Activated CD4-positive, alpha-beta memory T cell treated with anti-CD3 and anti-CD28 coated beads for 36 hours (primary cell): ENCODE measurements around the gene NANOG. TPM values are rescaled to one million over a fixed set of nuclear protein-coding genes. Genes with fewer than 3 reads are reported as not detected.
"Not testable (repeated sequence)": the region's sequence is repeated elsewhere in the genome, so short reads cannot be mapped to it uniquely, and the experiment has no call there.

Experiments used
- CTCF ChIA-PET: fragments of 350-600 bp; sonication (Branson Sonifier 250); formaldehyde crosslinking; loops from one replicate; lab custom pipeline; 2021; ENCODE audit warnings: antibody characterized with exemption, inconsistent platforms; lab: Charles Lee
- POLR2A ChIA-PET: fragments of 350-600 bp; sonication (Branson Sonifier 250); formaldehyde crosslinking; loops from one replicate; lab custom pipeline; 2021; ENCODE audit warnings: antibody characterized with exemption; lab: Charles Lee
- DNase-seq: peaks from one replicate; pipeline ENCODE4 v3.0.0-alpha.2; 2020
- H3K27ac Mint-ChIP-seq: one replicate; pipeline ENCODE4 v1.8.0; 2021; ENCODE audit warnings: mixed read lengths
- H3K27me3 Mint-ChIP-seq: one replicate; pipeline ENCODE4 v1.8.0; 2021; ENCODE audit warnings: mixed read lengths
- H3K36me3 Mint-ChIP-seq: one replicate; pipeline ENCODE4 v1.8.0; 2021; ENCODE audit warnings: mixed read lengths
- H3K4me1 Mint-ChIP-seq: one replicate; pipeline ENCODE4 v1.8.0; 2021; ENCODE audit warnings: low read depth, mixed read lengths
- H3K4me3 Mint-ChIP-seq: one replicate; pipeline ENCODE4 v1.8.0; 2021; ENCODE audit warnings: mild to moderate bottlenecking, mixed read lengths
- H3K9me3 Mint-ChIP-seq: one replicate; pipeline ENCODE4 v1.8.0; 2021; ENCODE audit warnings: mixed read lengths
- intact Hi-C: fragments of 100-400 bp; cut with micrococcal nuclease; formaldehyde crosslinking; loops from one replicate; pipeline ENCODE4 v1.15.1; 2023
- total RNA-seq, 2 experiments: library from RNA; stranded (reverse); gene quantifications; one replicate each; pipeline ENCODE4 v1.2.3, GENCODE V29; 2021

Gene NANOG
- total RNA-seq, 2 experiments from 2014 or later: not detected

DNA sequence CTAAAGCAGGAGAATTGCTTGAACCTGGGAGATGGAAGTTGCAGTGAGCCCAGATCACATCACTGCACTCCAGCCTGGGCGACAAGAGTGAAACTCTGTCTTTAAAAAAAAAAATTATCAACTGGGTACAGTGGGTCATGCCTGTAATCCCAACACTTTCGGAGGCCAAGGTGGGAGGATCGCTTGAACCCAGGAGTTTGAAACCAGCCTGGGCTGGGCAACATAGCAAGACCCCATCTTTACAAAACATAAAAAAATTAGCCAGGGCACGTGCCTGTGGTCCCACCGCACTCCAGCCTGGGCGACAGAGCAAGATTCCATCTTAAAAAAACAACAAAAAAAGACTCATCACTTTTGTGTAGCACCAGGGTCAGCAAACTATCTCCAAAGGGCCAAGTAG lies 7.1 kb upstream of the NANOG start:
- intact Hi-C loops: no loop called here
- Mint-ChIP-seq H3K36me3 (no peaks in the 10 kb centered on the region), H3K27me3 (peaks cover 1% of the 10 kb centered on the region), H3K4me3 (no peak overlapping the region), H3K4me1 (no peaks in the 10 kb centered on the region), H3K27ac (no peak overlapping the region), H3K9me3 (no peaks in the 10 kb centered on the region)
- ChIA-PET POLR2A (no interaction called here), CTCF (no interaction called here)
- no peak for DNase-seq

DNA sequence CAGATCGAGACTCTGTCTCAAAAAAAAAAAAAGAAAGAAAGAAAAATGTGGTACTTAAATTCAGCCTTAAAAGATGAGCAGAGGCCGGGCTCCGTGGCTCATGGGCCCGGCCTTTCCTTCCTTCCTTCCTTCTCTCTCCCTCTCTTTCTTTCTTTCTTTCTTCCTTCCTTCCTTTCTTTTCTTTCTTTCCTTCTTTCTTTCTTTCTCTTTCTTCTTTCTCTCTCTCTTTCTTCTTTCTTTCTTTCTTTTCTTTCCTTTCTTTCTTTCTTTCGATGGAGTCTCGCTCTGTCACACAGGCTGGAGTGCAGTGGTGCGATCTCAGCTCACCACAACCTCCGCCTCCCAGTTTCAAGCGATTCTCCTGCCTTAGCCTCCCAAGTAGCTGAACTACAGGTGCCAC lies 5.8 kb upstream of the NANOG start:
- H3K36me3 Mint-ChIP-seq, H3K27ac Mint-ChIP-seq, POLR2A ChIA-PET, H3K9me3 Mint-ChIP-seq, CTCF ChIA-PET, H3K27me3 Mint-ChIP-seq, H3K4me1 Mint-ChIP-seq, H3K4me3 Mint-ChIP-seq, DNase-seq, intact Hi-C loops: not testable (repeated sequence)

DNA sequence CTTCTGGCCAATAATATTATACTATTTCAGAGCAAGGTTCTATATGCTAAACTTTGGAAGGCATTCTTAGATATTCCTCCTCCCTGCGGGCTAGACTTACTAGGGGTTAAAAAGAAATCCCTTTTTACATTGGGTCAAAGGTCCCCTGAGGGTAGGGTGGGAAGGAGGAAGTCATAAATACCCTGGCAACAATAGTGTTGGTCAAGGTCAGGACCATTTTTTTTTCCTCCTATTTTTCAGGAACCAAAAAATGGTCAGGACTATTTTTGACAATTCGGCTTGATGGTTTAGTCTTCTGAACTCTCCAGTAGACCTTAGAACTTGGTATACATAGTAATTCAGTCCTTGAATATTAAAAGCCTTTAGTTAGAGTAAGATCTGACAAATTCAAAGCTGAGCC lies 4.5 kb upstream of the NANOG start:
- Mint-ChIP-seq H3K27me3 (peaks cover 9% of the 10 kb centered on the region), H3K9me3 (no peaks in the 10 kb centered on the region), H3K36me3 (no peaks in the 10 kb centered on the region), H3K4me1 (no peaks in the 10 kb centered on the region), H3K27ac (no peak overlapping the region), H3K4me3 (no peak overlapping the region)
- intact Hi-C loops: no loop called here
- ChIA-PET CTCF (no interaction called here), POLR2A (no interaction called here)
- DNase-seq: no peak

GRCh38 chr12:7787574-7788293 lies 1.5 kb upstream of the NANOG start:
- no peak overlapping the region for H3K27ac Mint-ChIP-seq
- H3K4me3 Mint-ChIP-seq: no peak overlapping the region
- no peaks in the 10 kb centered on the region for H3K36me3 Mint-ChIP-seq
- DNase-seq: no peak
- CTCF ChIA-PET: no interaction called here
- intact Hi-C loops: no loop called here
- no peaks in the 10 kb centered on the region for H3K9me3 Mint-ChIP-seq
- H3K4me1 Mint-ChIP-seq: no peaks in the 10 kb centered on the region
- POLR2A ChIA-PET: no interaction called here
- H3K27me3 Mint-ChIP-seq: peaks cover 11% of the 10 kb centered on the region

DNA sequence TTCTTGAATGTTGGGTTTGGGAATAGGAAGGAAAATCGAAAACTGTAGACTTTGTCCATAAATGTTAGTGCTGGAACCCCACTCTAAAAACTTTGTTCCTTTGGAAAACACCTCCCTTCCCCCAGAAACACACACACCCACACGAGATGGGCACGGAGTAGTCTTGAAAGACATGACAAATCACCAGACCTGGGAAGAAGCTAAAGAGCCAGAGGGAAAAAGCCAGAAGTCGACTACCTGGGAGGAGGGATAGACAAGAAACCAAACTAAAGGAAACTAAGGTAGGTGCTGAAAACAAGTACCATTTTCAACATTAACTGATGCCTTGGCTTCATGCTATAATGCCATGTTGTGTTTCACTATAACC lies 925 bp upstream of the NANOG start:
- H3K4me1 Mint-ChIP-seq: no peaks in the 10 kb centered on the region
- no peak overlapping the region for H3K4me3 Mint-ChIP-seq

GRCh38 chr12:7793211-7793610 lies 4.0 kb downstream of the NANOG start:
- ChIA-PET POLR2A (no interaction called here), CTCF (interaction anchor here (0.9 kb wide), 1 partner anchor 13 kb away, joined by 3 read pairs; no protein-coding TSS in a partner anchor)
- Mint-ChIP-seq H3K27ac (no peak overlapping the region), H3K9me3 (no peaks in the 10 kb centered on the region), H3K27me3 (peaks cover 6% of the 10 kb centered on the region), H3K4me1 (no peaks in the 10 kb centered on the region), H3K4me3 (no peak overlapping the region), H3K36me3 (no peaks in the 10 kb centered on the region)
- intact Hi-C loops: no loop called here
- no peak for DNase-seq

More for the DNA sequence above, 925 bp upstream of the NANOG start:
- intact Hi-C loops: no loop called here
- Mint-ChIP-seq H3K27ac (no peak overlapping the region), H3K9me3 (no peaks in the 10 kb centered on the region), H3K27me3 (peaks cover 11% of the 10 kb centered on the region), H3K36me3 (no peaks in the 10 kb centered on the region)
- CTCF ChIA-PET: no interaction called here
- POLR2A ChIA-PET: no interaction called here
- DNase-seq: no peak

DNA sequence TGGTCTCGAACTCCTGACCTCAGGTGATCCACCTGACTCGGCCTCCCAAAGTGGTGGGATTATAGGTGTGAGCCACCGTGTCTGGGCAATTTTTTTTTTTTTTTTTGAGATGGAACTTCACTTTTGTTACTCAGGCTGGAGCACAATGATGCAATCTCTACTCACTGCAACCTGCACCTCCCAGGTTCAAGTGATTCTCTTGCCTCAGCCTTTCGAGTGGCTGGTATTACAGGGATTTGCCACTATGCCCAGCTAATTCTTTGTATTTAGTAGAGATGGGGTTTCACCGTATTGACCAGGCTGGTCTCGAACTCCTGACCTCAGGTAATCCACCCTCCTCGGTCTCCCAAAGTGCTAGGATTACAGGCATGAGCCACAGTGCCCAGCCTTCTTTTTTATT lies 8.1 kb downstream of the NANOG start:
- H3K27ac Mint-ChIP-seq, DNase-seq, H3K9me3 Mint-ChIP-seq, intact Hi-C loops, POLR2A ChIA-PET, H3K36me3 Mint-ChIP-seq, H3K27me3 Mint-ChIP-seq, H3K4me1 Mint-ChIP-seq, H3K4me3 Mint-ChIP-seq: not testable (repeated sequence)
- CTCF ChIA-PET: interaction anchor here (1.2 kb wide), 1 partner anchor 8 kb away, joined by 3 read pairs; no protein-coding TSS in a partner anchor

DNA sequence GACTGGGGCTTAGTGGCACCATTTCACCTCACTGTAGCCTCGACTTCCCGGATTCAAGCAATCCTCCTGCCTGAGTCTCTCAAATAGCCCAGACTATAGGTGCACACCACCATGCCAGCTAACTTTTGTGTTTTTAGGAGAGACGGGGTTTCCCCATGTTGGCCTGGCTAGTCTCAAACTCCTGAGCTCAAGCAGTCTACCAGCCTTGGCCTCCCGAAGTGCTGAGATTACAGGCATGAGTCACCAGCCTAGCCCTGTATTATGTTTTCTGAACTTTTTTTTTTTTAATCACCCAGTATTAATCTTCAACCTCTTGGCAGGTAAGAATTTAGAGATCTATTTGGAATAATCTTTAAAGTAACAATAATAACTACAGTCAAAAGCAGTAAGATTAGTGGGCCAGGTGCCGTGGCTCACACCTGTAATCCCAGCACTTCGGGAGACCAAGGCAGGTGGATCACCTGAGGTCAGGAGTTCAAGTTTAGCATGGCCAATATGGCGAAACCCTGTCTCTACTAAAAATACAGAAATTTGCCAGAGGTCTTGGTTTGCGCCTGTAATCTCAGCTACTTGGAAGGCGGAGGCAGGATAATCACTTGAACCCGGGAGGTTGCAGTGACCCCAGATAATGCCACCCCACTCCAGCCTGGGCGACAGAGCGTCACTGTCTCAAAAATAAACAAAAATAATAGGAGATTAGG lies 8.6 kb downstream of the NANOG start:
- Mint-ChIP-seq H3K9me3 (no peaks in the 10 kb centered on the region), H3K4me3 (no peak overlapping the region), H3K27ac (no peak overlapping the region), H3K36me3 (no peaks in the 10 kb centered on the region), H3K27me3 (no peaks in the 10 kb centered on the region), H3K4me1 (no peaks in the 10 kb centered on the region)
- no peak for DNase-seq
- ChIA-PET CTCF (no interaction called here), POLR2A (no interaction called here)
- intact Hi-C loops: no loop called here

- H3K4me1 Mint-ChIP-seq, H3K27me3 Mint-ChIP-seq, H3K4me3 Mint-ChIP-seq, H3K27ac Mint-ChIP-seq, DNase-seq, CTCF ChIA-PET, H3K36me3 Mint-ChIP-seq, H3K9me3 Mint-ChIP-seq, intact Hi-C loops, POLR2A ChIA-PET: not testable (repeated sequence)
Measured at GRCh38 chr12:7798750-7799308, 9.6 kb downstream of the NANOG start.

- POLR2A ChIA-PET: no interaction called here
- no peak for DNase-seq
- Mint-ChIP-seq H3K9me3 (no peaks in the 10 kb centered on the region), H3K4me3 (no peak overlapping the region), H3K36me3 (no peaks in the 10 kb centered on the region), H3K4me1 (no peaks in the 10 kb centered on the region), H3K27ac (no peak overlapping the region), H3K27me3 (no peaks in the 10 kb centered on the region)
- intact Hi-C loops: loop anchor here (10.0 kb wide), 1 partner anchor 157 kb away; no protein-coding TSS in a partner anchor
- CTCF ChIA-PET: interaction anchor here (1.2 kb wide), 1 partner anchor 159 kb away, joined by 4 read pairs; no protein-coding TSS in a partner anchor
Measured at GRCh38 chr12:7801460-7801859, 12.3 kb downstream of the NANOG start.

- H3K4me1 Mint-ChIP-seq, H3K4me3 Mint-ChIP-seq, POLR2A ChIA-PET, DNase-seq, H3K9me3 Mint-ChIP-seq, H3K36me3 Mint-ChIP-seq, H3K27ac Mint-ChIP-seq, H3K27me3 Mint-ChIP-seq: not testable (repeated sequence)
- CTCF ChIA-PET: interaction anchor here (0.5 to 7.1 kb wide), 20 partner anchors 9 to 563 kb away, joined by 3 to 90 read pairs (median 3); no protein-coding TSS in a partner anchor
- intact Hi-C loops: loop anchor here (10.0 kb wide), 1 partner anchor 162 kb away; no protein-coding TSS in a partner anchor
Measured at GRCh38 chr12:7806319-7806718, 17.1 kb downstream of the NANOG start.

DNA sequence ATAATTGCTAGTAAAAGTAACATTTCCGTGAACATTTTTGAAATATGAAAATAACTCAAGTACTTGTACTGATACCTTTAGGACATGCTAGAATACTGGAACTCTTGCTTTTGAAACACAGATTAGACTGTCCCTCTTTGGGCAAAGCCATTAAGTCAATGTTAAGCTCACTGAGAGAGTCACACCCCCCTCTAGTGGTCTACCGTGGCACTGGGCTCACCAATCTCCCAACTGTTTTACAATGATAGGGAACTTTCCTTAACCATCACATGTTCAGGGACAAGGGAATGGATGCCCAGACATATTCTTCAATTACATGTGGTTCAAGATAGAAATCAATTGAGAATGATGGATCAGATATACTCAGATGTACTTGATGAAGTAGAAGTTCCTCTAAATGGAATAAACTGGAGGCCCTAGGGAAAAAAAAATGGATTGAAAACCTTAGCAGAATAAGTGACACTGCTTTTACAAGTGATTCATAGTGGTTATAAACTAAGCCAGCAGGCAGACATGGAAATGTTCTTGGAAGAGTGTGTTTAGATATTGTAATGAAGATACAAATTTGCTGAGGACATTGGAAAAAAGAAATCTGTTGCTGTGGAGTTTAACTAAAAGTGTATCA lies 17.8 kb downstream of the NANOG start:
- ChIA-PET POLR2A (no interaction called here), CTCF (interaction anchor here (0.5 to 7.1 kb wide), 16 partner anchors 14 to 564 kb away, joined by 3 to 90 read pairs (median 4); no protein-coding TSS in a partner anchor)
- Mint-ChIP-seq H3K27ac (no peak overlapping the region), H3K4me1 (no peaks in the 10 kb centered on the region), H3K36me3 (no peaks in the 10 kb centered on the region), H3K9me3 (no peaks in the 10 kb centered on the region), H3K4me3 (no peak overlapping the region), H3K27me3 (peaks cover 3% of the 10 kb centered on the region)
- peak; percentile 73 for DNase-seq
- intact Hi-C loops: loop anchor here (1.0 to 10.0 kb wide), 2 partner anchors 130 to 162 kb away; no protein-coding TSS in a partner anchor
